Activated CD8-positive, alpha-beta T cell treated with anti-CD3 and anti-CD28 coated beads for 36 hours (primary cell): ENCODE data around the gene TMEM201. TPM values are rescaled to one million over a fixed set of nuclear protein-coding genes. Genes with fewer than 3 reads are reported as not detected.

Source experiments
- ATAC-seq: fragments of 200-7000 bp; cut with Tn5 transposase; one replicate; pipeline ENCODE4 v1.10.0; 2021; ENCODE audit warnings: mild to moderate bottlenecking, moderate library complexity
- CTCF ChIA-PET: fragments of 350-600 bp; sonication (Branson Sonifier 250); formaldehyde crosslinking; loops from one replicate; lab custom pipeline; 2021; ENCODE audit warnings: antibody characterized with exemption; lab: Charles Lee
- POLR2A ChIA-PET: fragments of 350-600 bp; sonication (Branson Sonifier 250); formaldehyde crosslinking; loops from one replicate; lab custom pipeline; 2021; ENCODE audit warnings: antibody characterized with exemption; lab: Charles Lee
- DNase-seq: peaks from one replicate; pipeline ENCODE4 v3.0.0-alpha.2; 2020
- H3K27ac Mint-ChIP-seq: one replicate; pipeline ENCODE4 v1.8.0; 2021; ENCODE audit warnings: mild to moderate bottlenecking, mixed read lengths
- H3K27me3 Mint-ChIP-seq: one replicate; pipeline ENCODE4 v1.8.0; 2021; ENCODE audit warnings: mixed read lengths
- H3K36me3 Mint-ChIP-seq: one replicate; pipeline ENCODE4 v1.8.0; 2021; ENCODE audit warnings: low read depth, mixed read lengths
- H3K4me1 Mint-ChIP-seq: one replicate; pipeline ENCODE4 v1.8.0; 2021; ENCODE audit warnings: low read depth, mixed read lengths
- H3K4me3 Mint-ChIP-seq: one replicate; pipeline ENCODE4 v1.8.0; 2021; ENCODE audit warnings: mild to moderate bottlenecking, moderate library complexity, mixed read lengths
- H3K9me3 Mint-ChIP-seq: one replicate; pipeline ENCODE4 v1.8.0; 2021; ENCODE audit warnings: mixed read lengths
- intact Hi-C: fragments of 100-400 bp; cut with micrococcal nuclease; formaldehyde crosslinking; loops from one replicate; pipeline ENCODE4 v1.10.0; 2022
- total RNA-seq, 2 experiments: library from RNA; stranded (reverse); gene quantifications; one replicate each; pipeline ENCODE4 v1.2.3, GENCODE V29; 2021
- TF ChIP-seq, protein P1 (sequence below): fragments of 200-600 bp; IDR thresholded peaks from one replicate; pipeline ENCODE4 v1.8.0; 2022; ENCODE audit warnings: antibody characterized with exemption, mild to moderate bottlenecking

Gene TMEM201
- total RNA-seq, 2 experiments from 2014 or later, result 16.2 to 18.1 TPM

DNA sequence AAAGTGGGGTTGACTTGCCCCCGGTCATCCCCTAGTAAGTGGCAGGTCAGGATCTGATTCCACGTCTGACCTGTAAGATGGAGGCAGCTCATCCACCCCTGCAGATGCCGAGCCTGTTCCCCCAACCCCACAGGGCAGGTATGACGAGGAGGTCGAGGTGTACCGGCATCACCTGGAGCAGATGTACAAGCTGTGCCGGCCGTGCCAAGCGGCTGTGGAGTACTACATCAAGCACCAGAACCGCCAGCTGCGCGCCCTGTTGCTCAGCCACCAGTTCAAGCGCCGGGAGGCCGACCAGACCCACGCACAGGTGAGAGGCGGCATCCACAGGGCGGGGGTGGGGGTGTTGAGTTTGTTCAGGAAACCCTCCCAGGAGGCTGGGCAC lies 9.6 kb downstream of the TMEM201 start:
- POLR2A ChIA-PET, result interaction anchor here (1.2 to 1.3 kb wide), 2 partner anchors 9 to 17 kb away, joined by 4 to 5 read pairs; no protein-coding TSS in a partner anchor

DNA sequence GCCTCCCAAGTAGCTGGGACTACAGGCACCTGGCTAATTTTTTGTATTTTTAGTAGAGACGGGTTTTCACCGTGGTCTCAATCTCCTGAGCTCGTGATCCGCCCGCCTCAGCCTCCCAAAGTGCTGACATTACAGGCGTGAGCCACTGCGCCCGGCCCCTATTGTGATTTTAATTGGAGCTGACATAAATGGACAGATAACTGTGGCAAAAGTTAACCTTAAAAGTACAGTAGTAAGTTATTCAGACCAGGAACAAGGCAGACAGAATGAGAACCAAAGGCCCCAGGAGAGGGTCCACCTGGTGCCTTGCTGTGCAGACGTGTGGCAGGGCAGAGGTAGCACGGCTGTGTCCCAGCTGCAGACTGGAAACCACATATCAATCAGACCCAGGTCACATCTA lies 11.0 kb downstream of the TMEM201 start:
- Mint-ChIP-seq H3K27ac (no peak overlapping the region), H3K9me3 (no peaks in the 10 kb centered on the region), H3K4me1 (no peaks in the 10 kb centered on the region), H3K27me3 (no peaks in the 10 kb centered on the region), H3K36me3 (peaks cover 7% of the 10 kb centered on the region), H3K4me3 (no peak overlapping the region)
- DNase-seq, result no peak
- POLR2A ChIA-PET, result interaction anchor here (1.2 kb wide), 1 partner anchor 10 kb away, joined by 3 read pairs; no protein-coding TSS in a partner anchor
- TF ChIP-seq, protein P1, sequence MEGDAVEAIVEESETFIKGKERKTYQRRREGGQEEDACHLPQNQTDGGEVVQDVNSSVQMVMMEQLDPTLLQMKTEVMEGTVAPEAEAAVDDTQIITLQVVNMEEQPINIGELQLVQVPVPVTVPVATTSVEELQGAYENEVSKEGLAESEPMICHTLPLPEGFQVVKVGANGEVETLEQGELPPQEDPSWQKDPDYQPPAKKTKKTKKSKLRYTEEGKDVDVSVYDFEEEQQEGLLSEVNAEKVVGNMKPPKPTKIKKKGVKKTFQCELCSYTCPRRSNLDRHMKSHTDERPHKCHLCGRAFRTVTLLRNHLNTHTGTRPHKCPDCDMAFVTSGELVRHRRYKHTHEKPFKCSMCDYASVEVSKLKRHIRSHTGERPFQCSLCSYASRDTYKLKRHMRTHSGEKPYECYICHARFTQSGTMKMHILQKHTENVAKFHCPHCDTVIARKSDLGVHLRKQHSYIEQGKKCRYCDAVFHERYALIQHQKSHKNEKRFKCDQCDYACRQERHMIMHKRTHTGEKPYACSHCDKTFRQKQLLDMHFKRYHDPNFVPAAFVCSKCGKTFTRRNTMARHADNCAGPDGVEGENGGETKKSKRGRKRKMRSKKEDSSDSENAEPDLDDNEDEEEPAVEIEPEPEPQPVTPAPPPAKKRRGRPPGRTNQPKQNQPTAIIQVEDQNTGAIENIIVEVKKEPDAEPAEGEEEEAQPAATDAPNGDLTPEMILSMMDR, result no peak
- intact Hi-C loops, result no loop called here
- ATAC-seq, result no peak
- CTCF ChIA-PET, result interaction anchor here (1.0 to 1.1 kb wide), 3 partner anchors 18 to 104 kb away, joined by 3 read pairs; no protein-coding TSS in a partner anchor

More for the DNA sequence above, 9.6 kb downstream of the TMEM201 start:
- no peaks in the 10 kb centered on the region for H3K27me3 Mint-ChIP-seq
- TF ChIP-seq, protein P1, result no peak
- no peak for ATAC-seq
- DNase-seq, result no peak
- CTCF ChIA-PET, result interaction anchor here (0.5 to 1.9 kb wide), 2 partner anchors 17 to 1350 kb away, joined by 3 to 10 read pairs; no protein-coding TSS in a partner anchor
- H3K9me3 Mint-ChIP-seq, result no peaks in the 10 kb centered on the region
- intact Hi-C loops, result no loop called here
- peaks cover 6% of the 10 kb centered on the region for H3K36me3 Mint-ChIP-seq
- H3K27ac Mint-ChIP-seq, result no peak overlapping the region
- peaks cover 5% of the 10 kb centered on the region for H3K4me1 Mint-ChIP-seq
- no peak overlapping the region for H3K4me3 Mint-ChIP-seq

DNA sequence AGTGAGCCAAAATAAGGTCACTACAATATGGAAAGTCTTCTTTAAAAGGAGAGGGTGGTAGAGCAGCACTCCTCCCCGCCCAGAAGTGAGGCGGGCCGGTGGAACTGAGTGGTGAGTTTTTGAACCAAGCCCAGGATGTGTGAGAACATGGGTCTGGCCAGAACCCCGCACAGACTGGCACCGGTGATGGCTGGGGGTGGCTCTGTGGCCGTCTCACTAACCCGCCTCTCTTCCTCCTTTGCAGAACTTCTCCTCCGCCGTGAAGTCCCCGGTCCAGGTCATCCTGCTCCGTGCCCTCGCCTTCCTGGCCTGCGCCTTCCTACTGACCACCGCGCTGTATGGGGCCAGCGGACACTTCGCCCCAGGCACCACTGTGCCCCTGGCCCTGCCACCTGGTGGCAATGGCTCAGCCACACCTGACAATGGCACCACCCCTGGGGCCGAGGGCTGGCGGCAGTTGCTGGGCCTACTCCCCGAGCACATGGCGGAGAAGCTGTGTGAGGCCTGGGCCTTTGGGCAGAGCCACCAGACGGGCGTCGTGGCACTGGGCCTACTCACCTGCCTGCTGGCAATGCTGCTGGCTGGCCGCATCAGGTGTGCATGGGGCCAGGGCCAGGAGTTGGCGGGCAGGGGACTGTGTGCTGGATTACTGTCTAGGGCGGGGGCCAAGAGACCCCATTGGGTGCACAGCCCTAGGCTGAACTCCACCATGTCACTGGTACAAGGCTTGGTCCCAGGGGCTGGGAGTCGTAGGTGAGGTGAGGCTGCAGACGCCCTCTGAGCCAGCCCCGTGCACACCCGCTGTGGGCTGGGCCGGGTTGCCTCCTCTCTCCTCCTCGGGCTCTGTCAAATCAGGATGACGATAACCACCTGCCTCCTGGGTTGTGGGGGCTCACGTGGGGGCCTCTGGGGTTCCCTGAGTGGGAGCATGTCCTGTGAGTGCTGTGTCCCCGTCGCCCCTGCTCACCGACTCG lies 12.4 kb downstream of the TMEM201 start:
- ATAC-seq, result no peak
- H3K9me3 Mint-ChIP-seq, result no peaks in the 10 kb centered on the region
- H3K4me3 Mint-ChIP-seq, result no peak overlapping the region
- no peaks in the 10 kb centered on the region for H3K4me1 Mint-ChIP-seq
- no peak overlapping the region for H3K27ac Mint-ChIP-seq
- ChIA-PET POLR2A (interaction anchor here (1.2 kb wide), 1 partner anchor 9 kb away, joined by 3 read pairs; no protein-coding TSS in a partner anchor), CTCF (no interaction called here)
- peaks cover 7% of the 10 kb centered on the region for H3K36me3 Mint-ChIP-seq
- no peak for DNase-seq
- intact Hi-C loops, result no loop called here
- no peaks in the 10 kb centered on the region for H3K27me3 Mint-ChIP-seq
- TF ChIP-seq, protein P1, result no peak

DNA sequence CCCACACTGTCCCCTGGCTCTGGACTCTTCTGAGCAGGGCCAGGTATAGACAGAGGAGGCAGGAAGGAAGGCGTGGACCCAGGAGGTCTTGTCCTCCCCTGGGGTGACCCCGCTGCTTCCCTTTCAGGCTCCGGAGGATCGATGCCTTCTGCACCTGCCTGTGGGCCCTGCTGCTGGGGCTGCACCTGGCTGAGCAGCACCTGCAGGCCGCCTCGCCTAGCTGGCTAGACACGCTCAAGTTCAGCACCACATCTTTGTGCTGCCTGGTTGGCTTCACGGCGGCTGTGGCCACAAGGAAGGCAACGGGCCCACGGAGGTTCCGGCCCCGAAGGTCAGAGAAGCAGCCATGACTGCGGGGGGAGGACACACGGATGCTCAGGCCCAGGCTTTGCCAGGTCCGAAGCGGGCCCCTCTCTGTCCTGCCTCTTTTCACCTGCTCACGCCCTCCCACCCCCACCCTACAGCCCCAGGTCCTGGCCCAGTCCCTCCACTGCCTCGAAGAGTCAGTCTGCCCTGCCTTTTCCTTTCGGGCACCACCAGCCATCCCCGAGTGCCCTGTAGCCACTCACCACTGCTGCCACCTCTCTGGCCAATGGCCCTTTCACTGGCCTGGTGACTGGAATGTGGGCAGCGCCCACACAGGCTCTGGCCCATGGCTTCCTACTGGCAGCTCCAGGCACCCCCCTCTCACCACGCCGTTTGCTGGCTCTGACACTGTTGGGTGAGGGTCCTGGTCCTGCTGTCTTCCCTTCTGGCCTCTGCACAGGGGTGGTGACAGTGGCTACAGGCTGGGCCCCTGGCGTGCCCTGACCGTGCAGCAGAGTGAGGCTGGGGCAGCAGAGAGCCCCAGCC lies 13.5 kb downstream of the TMEM201 start:
- POLR2A ChIA-PET, result interaction anchor here (0.8 kb wide), 1 partner anchor 8 kb away, joined by 3 read pairs; no protein-coding TSS in a partner anchor
- no peaks in the 10 kb centered on the region for H3K4me1 Mint-ChIP-seq
- no peaks in the 10 kb centered on the region for H3K9me3 Mint-ChIP-seq
- TF ChIP-seq, protein P1, result no peak
- DNase-seq, result no peak
- no peak overlapping the region for H3K27ac Mint-ChIP-seq
- peaks cover 7% of the 10 kb centered on the region for H3K36me3 Mint-ChIP-seq
- intact Hi-C loops, result no loop called here
- ATAC-seq, result no peak
- no peak overlapping the region for H3K4me3 Mint-ChIP-seq
- CTCF ChIA-PET, result interaction anchor here (1.0 kb wide), 1 partner anchor 13 kb away, joined by 3 read pairs; no protein-coding TSS in a partner anchor
- H3K27me3 Mint-ChIP-seq, result no peaks in the 10 kb centered on the region
